ENCODE data around the gene ZNF101.

DNA sequence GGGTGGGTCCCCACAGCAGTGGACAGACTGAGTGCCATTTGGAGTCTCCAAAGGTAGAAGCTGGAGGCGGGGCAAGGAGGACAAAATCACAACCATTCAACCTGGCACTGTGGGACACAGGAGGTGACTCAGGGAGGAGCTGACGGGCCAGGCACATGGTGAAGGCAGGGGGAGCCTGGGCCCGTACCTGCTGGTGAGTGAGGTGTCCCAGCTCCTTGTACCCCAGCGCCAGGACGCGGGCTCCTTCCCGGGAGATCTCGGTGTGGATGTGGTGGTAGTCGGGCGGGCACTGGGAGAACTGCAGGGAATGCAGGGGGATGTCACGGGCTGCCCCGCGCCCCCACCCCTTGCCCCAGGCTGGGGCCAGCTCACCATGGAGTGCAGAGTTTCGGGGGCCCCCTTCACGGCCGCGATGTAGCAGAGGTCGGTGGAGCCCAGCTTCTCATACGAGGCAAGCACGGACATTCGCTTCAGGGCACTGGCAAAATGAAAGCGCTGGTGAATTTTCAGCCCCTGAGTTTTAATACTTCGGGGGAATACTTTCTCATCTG, 15.0 kb upstream of the ZNF101 start:
- TF ChIP-seq, protein P1, sequence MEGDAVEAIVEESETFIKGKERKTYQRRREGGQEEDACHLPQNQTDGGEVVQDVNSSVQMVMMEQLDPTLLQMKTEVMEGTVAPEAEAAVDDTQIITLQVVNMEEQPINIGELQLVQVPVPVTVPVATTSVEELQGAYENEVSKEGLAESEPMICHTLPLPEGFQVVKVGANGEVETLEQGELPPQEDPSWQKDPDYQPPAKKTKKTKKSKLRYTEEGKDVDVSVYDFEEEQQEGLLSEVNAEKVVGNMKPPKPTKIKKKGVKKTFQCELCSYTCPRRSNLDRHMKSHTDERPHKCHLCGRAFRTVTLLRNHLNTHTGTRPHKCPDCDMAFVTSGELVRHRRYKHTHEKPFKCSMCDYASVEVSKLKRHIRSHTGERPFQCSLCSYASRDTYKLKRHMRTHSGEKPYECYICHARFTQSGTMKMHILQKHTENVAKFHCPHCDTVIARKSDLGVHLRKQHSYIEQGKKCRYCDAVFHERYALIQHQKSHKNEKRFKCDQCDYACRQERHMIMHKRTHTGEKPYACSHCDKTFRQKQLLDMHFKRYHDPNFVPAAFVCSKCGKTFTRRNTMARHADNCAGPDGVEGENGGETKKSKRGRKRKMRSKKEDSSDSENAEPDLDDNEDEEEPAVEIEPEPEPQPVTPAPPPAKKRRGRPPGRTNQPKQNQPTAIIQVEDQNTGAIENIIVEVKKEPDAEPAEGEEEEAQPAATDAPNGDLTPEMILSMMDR (IDR thresholded peaks at IDR 0.05) = no peak
- TF ChIP-seq EZH2 (IDR thresholded peaks at IDR 0.05; ENCODE audit: borderline replicate concordance, insufficient read depth, low read depth, low read length, poor library complexity, severe bottlenecking) = no peak

All from B cell (primary cell).